SK-N-SH (cell line): ENCODE measurements around the gene ABHD15. TPM values are rescaled to one million over a fixed set of nuclear protein-coding genes. Genes with fewer than 3 reads are reported as not detected.

Experiments used
- CTCF ChIA-PET: fragments of 300-600, 350-600 bp; formaldehyde crosslinking; extraction: SDS; loops from one replicate; lab custom pipeline; 2021; lab: Yijun Ruan, JAX
- POLR2A ChIA-PET: fragments of 350-600 bp; sonication (Branson Sonifier 250); formaldehyde crosslinking; extraction: SDS; loops from one replicate; lab custom pipeline; 2020; ENCODE audit warnings: antibody characterized with exemption, inconsistent platforms; lab: Yijun Ruan, JAX
- DNase-seq: peaks from one replicate; pipeline ENCODE4 v3.0.0; 2012
- H2AFZ ChIP-seq: fragments of 200-600 bp; sonication (generic); 2 replicates; pipeline ENCODE4 v1.8.1; 2016; ENCODE audit warnings: antibody characterized with exemption, mild to moderate bottlenecking, low read depth
- H3F3A ChIP-seq: fragments of 200-600 bp; sonication (generic); replicated peaks from 2 replicates; pipeline ENCODE3; 2016; ENCODE audit warnings: antibody characterized with exemption, mild to moderate bottlenecking; ENCODE audit not compliant: insufficient read depth
- H3K27ac ChIP-seq, 2 experiments: fragments of 200-500 bp in 1 of 2; fragments of 200-600 bp in 1 of 2; sonication (Bioruptor generic) in 1 of 2; sonication (generic), shearing (Covaris generic) in 1 of 2; 2 replicates each; pipeline versions ENCODE4 v1.5.1 to v1.6.1; 2014 to 2016; ENCODE audit warnings: low read depth in 2 of 2, inconsistent platforms in 1 of 2, low read length in 1 of 2, mild to moderate bottlenecking in 1 of 2, mixed read lengths in 1 of 2
- H3K27me3 ChIP-seq: fragments of 200-600 bp; sonication (generic), shearing (Covaris generic); 2 replicates; pipeline ENCODE4 v1.6.1; 2016; ENCODE audit warnings: mixed run types; ENCODE audit not compliant: insufficient read depth
- H3K36me3 ChIP-seq, 2 experiments: fragments of 200-500 bp in 1 of 2; fragments of 200-600 bp in 1 of 2; sonication (Bioruptor generic) in 1 of 2; sonication (generic) in 1 of 2; replicated peaks in 1 of 2; 2 replicates each; pipeline versions ENCODE3 to v1.5.1; 2014 to 2016; ENCODE audit warnings: low read length in 1 of 2, mild to moderate bottlenecking in 1 of 2; ENCODE audit not compliant: insufficient read depth in 2 of 2, control insufficient read depth in 1 of 2
- H3K4me1 ChIP-seq, 2 experiments: fragments of 200-500 bp in 1 of 2; fragments of 200-600 bp in 1 of 2; sonication (Bioruptor generic) in 1 of 2; sonication (generic), shearing (Covaris generic) in 1 of 2; 2 replicates each; pipeline versions ENCODE4 v1.5.1 to v1.6.1; 2014 to 2016; ENCODE audit warnings: low read depth in 1 of 2, low read length in 1 of 2, mixed run types in 1 of 2; ENCODE audit not compliant: insufficient read depth in 2 of 2, control insufficient read depth in 1 of 2
- H3K4me2 ChIP-seq: fragments of 200-600 bp; sonication (generic), shearing (Covaris generic); 2 replicates; pipeline ENCODE4 v1.6.1; 2017; ENCODE audit warnings: mixed run types
- H3K4me3 ChIP-seq, 2 experiments: fragments of 200-500 bp in 1 of 2; fragments of 200-600 bp in 1 of 2; sonication (Bioruptor generic) in 1 of 2; sonication (generic), shearing (Covaris generic) in 1 of 2; 2 replicates each; pipeline versions ENCODE4 v1.5.1 to v1.8.1; 2014 to 2016; ENCODE audit warnings: low read depth in 2 of 2, inconsistent platforms in 1 of 2, low read length in 1 of 2, mild to moderate bottlenecking in 1 of 2, mixed read lengths in 1 of 2, moderate library complexity in 1 of 2
- H3K79me2 ChIP-seq: fragments of 200-600 bp; sonication (generic); 2 replicates; pipeline ENCODE4 v1.8.1; 2017; ENCODE audit warnings: mild to moderate bottlenecking; ENCODE audit not compliant: insufficient read depth
- H3K9ac ChIP-seq: fragments of 200-600 bp; sonication (generic); 2 replicates; pipeline ENCODE4 v1.6.1; 2017; ENCODE audit warnings: mixed run types
- H3K9me2 ChIP-seq: fragments of 200-600 bp; sonication (generic); 2 replicates; pipeline ENCODE4 v1.6.1; 2017; ENCODE audit warnings: mixed run types
- H3K9me3 ChIP-seq: fragments of 200-600 bp; sonication (generic); 2 replicates; pipeline ENCODE4 v1.6.1; 2017; ENCODE audit warnings: mixed run types, mild to moderate bottlenecking, moderate library complexity
- H4K20me1 ChIP-seq: fragments of 200-600 bp; sonication (generic); 2 replicates; pipeline ENCODE4 v1.6.1; 2017; ENCODE audit warnings: mild to moderate bottlenecking, mixed run types; ENCODE audit not compliant: insufficient read depth
- CHD2 ChIP-seq: fragments of 150-350 bp; IDR thresholded peaks from 2 replicates; pipeline ENCODE4 v1.6.1; 2018; ENCODE audit warnings: low read length; ENCODE audit not compliant: partially characterized antibody
- ELF1 ChIP-seq: IDR thresholded peaks from 2 replicates; pipeline ENCODE4 v1.4.0; 2012
- FOXJ3 ChIP-seq: sonication (generic); formaldehyde crosslinking; IDR thresholded peaks from 2 replicates; pipeline ENCODE4 v1.5.1; 2020; ENCODE audit warnings: mild to moderate bottlenecking, missing genetic modification reagents
- MAX ChIP-seq: IDR thresholded peaks from 2 replicates; pipeline ENCODE4 v1.4.0; 2012; ENCODE audit warnings: low read depth
- MXI1 ChIP-seq: IDR thresholded peaks from 2 replicates; pipeline ENCODE4 v1.6.1; 2012; ENCODE audit warnings: mild to moderate bottlenecking, low read depth, low read length, improper control_type of control experiment
- NRF1 ChIP-seq: IDR thresholded peaks from 2 replicates; pipeline ENCODE4 v1.6.1; 2012; ENCODE audit warnings: low read depth, mild to moderate bottlenecking, low read length
- POLR2AphosphoS5 ChIP-seq: IDR thresholded peaks from 2 replicates; pipeline ENCODE4 v1.6.1; 2012; ENCODE audit warnings: low read depth, low read length
- RAD21 ChIP-seq: IDR thresholded peaks from 2 replicates; pipeline ENCODE4 v1.6.1; 2012; ENCODE audit warnings: mild to moderate bottlenecking, low read length
- RCOR1 ChIP-seq: fragments of 150-350 bp; IDR thresholded peaks from 2 replicates; pipeline ENCODE4 v1.6.1; 2017; ENCODE audit warnings: antibody characterized with exemption, low read length
- whole genome bisulfite sequencing: methylation state at CpG from one replicate; pipeline ENCODE4 v1.1.6; 2017; ENCODE audit warnings: low lambda C conversion rate; 5-methylcytosine and 5-hydroxymethylcytosine counted together
- polyA plus RNA-seq, 3 experiments: library from polyadenylated mRNA; depleted of rRNA; stranded (reverse); fragments of >200 nt; gene quantifications; 2 replicates each; pipeline ENCODE4 v1.2.3, GENCODE V29; 2012

Gene ABHD15
- polyA plus RNA-seq, 1 of the 3 experiments (the other 2 are of a cell fraction) = 7.0 TPM

GRCh38 chr17:29569245-29569950, 2.6 kb upstream of the ABHD15 start:
- 67% methylated on average over 13 of the region's 14 CpGs for WGBS
- POLR2A ChIA-PET = interaction anchor here (1.1 kb wide), 1 partner anchor 191 kb away, joined by 3 read pairs; no protein-coding TSS in a partner anchor
- H3K4me2 ChIP-seq = peak overlapping the region; percentile 92
- peak overlapping the region; percentile 76 to 85 for H3K4me3 ChIP-seq
- CTCF ChIA-PET = interaction anchor here (1.0 to 11.6 kb wide), 5 partner anchors 14 to 535 kb away, joined by 3 to 166 read pairs (median 98); partner anchors contain the start of genes ANKRD13B and GIT1
- H3F3A ChIP-seq = peaks cover 7% of the 10 kb centered on the region
- peak; percentile 43 for DNase-seq
- peaks cover 10% of the 10 kb centered on the region; the same call in 1 of the 2 replicates for H3K79me2 ChIP-seq
- H3K27me3 ChIP-seq = no peaks in the 10 kb centered on the region
- H3K9me3 ChIP-seq = no peaks in the 10 kb centered on the region
- H3K9me2 ChIP-seq = no peaks in the 10 kb centered on the region
- H3K36me3 ChIP-seq = peaks cover 0 to 17% of the 10 kb centered on the region in 2 experiments
- H3K27ac ChIP-seq = peak overlapping the region; percentile 66 to 83
- H2AFZ ChIP-seq = no peak overlapping the region
- TF ChIP-seq RAD21 = no peak
- TF ChIP-seq CHD2 = no peak
- TF ChIP-seq MXI1 = 0 out of 2 replicates have a peak, but pooled peaks have one; percentile 33
- TF ChIP-seq FOXJ3 (CRISPR knock-in tag) = no peak
- TF ChIP-seq ELF1 = no peak
- peaks cover 8 to 27% of the 10 kb centered on the region in 2 experiments; a peak in 1 of 4 replicates for H3K4me1 ChIP-seq
- H4K20me1 ChIP-seq = 0 out of 2 replicates have a peak, but pooled peaks cover 4% of the 10 kb centered on the region
- peak overlapping the region; percentile 79 for H3K9ac ChIP-seq

GRCh38 chr17:29568331-29569244, 1.8 kb upstream of the ABHD15 start, which contains the start of gene TP53I13:
Gene TP53I13 (plus strand): TSS chr17:29568701. CDS start chr17:29568759, 58 bp downstream.
- peak; percentile 44 for TF ChIP-seq CHD2
- TF ChIP-seq RCOR1 = no peak
- peak; percentile 57; the same call in 1 of the 2 replicates for TF ChIP-seq MAX
- 0 out of 2 replicates have a peak, but pooled peaks have one; percentile 5 for TF ChIP-seq ELF1
- TF ChIP-seq POLR2AphosphoS5 = peak; percentile 46; the same call in 1 of the 2 replicates
- TF ChIP-seq NRF1 = peak; percentile 54
- Histone ChIP-seq H3K4me1 (peaks cover 8 to 27% of the 10 kb centered on the region in 2 experiments; a peak in 1 of 4 replicates), H3K9ac (peak within 1 kb of the TSS; percentile 79), H3K36me3 (peaks cover 4 to 9% of the 10 kb centered on the region in 2 experiments), H3K27ac (peak within 1 kb of the TSS; percentile 77 to 89), H3K4me2 (peak within 1 kb of the TSS; percentile 92), H3K27me3 (no peaks in the 10 kb centered on the region), H3K79me2 (peaks cover 10% of the 10 kb centered on the region; the same call in 1 of the 2 replicates), H2AFZ (peak within 1 kb of the TSS; percentile 97), H3K9me3 (no peaks in the 10 kb centered on the region), H3K4me3 (peak within 1 kb of the TSS; percentile 76 to 85), H3F3A (peaks cover 7% of the 10 kb centered on the region), H3K9me2 (no peaks in the 10 kb centered on the region), H4K20me1 (0 out of 2 replicates have a peak, but pooled peaks cover 4% of the 10 kb centered on the region)
- 4% methylated on average over 21 of the region's 85 CpGs for WGBS
- DNase-seq = peak; percentile 96
- POLR2A ChIA-PET = interaction anchor here (0.5 to 1.1 kb wide), 3 partner anchors 22 to 1528 kb away, joined by 3 to 5 read pairs (median 3); no protein-coding TSS in a partner anchor
- CTCF ChIA-PET = interaction anchor here (0.6 to 11.6 kb wide), 18 partner anchors 8 to 537 kb away, joined by 3 to 166 read pairs (median 3); partner anchors contain the start of genes ANKRD13B and GIT1
